Measurements from ENCODE around the gene HLA-C. TPM values are rescaled to one million over a fixed set of nuclear protein-coding genes. Genes with fewer than 3 reads are reported as not detected.

HLA-C gene
- total RNA-seq, 4 donors from 2014 or later = 200 to 1,614 (median 1,271) TPM

GRCh38 chr6:31299511-31299910 is 27.6 kb upstream of the HLA-C start:
- no peak overlapping the region for H3K27ac ChIP-seq
- in situ Hi-C loops (cut with MboI; ENCODE audit: low pct_ligation_motif_present in 1 of 4, low pct_unique_long_range_greater_than_20kb in 1 of 4, low sequenced_read_pairs in 3 of 4) = no loop called here

GRCh38 chr6:31294056-31294455 is 22.2 kb upstream of the HLA-C start:
- in situ Hi-C loops (cut with MboI; ENCODE audit: low pct_ligation_motif_present in 1 of 4, low pct_unique_long_range_greater_than_20kb in 1 of 4, low sequenced_read_pairs in 3 of 4) (no loop called here), intact Hi-C loops (cut with DNase I; ENCODE audit: low total_unique reads) (no loop called here)
- peaks cover 40% of the 10 kb centered on the region for H3K27me3 ChIP-seq
- no peaks in the 10 kb centered on the region for H3K9me3 ChIP-seq
- no peaks in the 10 kb centered on the region for H3K4me1 ChIP-seq
- no peak overlapping the region for H3K27ac ChIP-seq
- no peak for DNase-seq
- no peak for TF ChIP-seq POLR2A (IDR thresholded peaks at IDR 0.05)
- TF ChIP-seq POLR2AphosphoS5 (IDR thresholded peaks at IDR 0.05) = no peak
- TF ChIP-seq EP300 (IDR thresholded peaks at IDR 0.05; ENCODE audit: low read depth) = no peak
- TF ChIP-seq CTCF (IDR thresholded peaks at IDR 0.05) = no peak
- H3K36me3 ChIP-seq = no peaks in the 10 kb centered on the region
- H3K4me3 ChIP-seq = no peak overlapping the region
- 61 to 63% methylated on average over 3 of the region's 3 CpGs for WGBS, 2 donors (ENCODE audit: low coverage in 1 of 2)

More at GRCh38 chr6:31299511-31299910, 27.6 kb upstream of the HLA-C start:
- WGBS, 2 donors (ENCODE audit: low coverage in 1 of 2) = 21 to 34% methylated on average over 2 of the region's 2 CpGs
- Histone ChIP-seq H3K36me3 (no peaks in the 10 kb centered on the region), H3K9me3 (no peaks in the 10 kb centered on the region), H3K4me1 (no peaks in the 10 kb centered on the region), H3K4me3 (no peak overlapping the region), H3K27me3 (peaks cover 20% of the 10 kb centered on the region)
- DNase-seq = no peak
- intact Hi-C loops (cut with DNase I; ENCODE audit: low total_unique reads) = no loop called here
- TF ChIP-seq POLR2A (IDR thresholded peaks at IDR 0.05) (no peak), POLR2AphosphoS5 (IDR thresholded peaks at IDR 0.05) (no peak), EP300 (IDR thresholded peaks at IDR 0.05; ENCODE audit: low read depth) (no peak), CTCF (IDR thresholded peaks at IDR 0.05) (no peak)

GRCh38 chr6:31293343-31293742 is 21.5 kb upstream of the HLA-C start:
- in situ Hi-C loops (cut with MboI; ENCODE audit: low pct_ligation_motif_present in 1 of 4, low pct_unique_long_range_greater_than_20kb in 1 of 4, low sequenced_read_pairs in 3 of 4) = no loop called here
- peaks cover 40% of the 10 kb centered on the region for H3K27me3 ChIP-seq
- WGBS, 2 donors (ENCODE audit: low coverage in 1 of 2) = 26 to 48% methylated on average over 5 of the region's 5 CpGs
- H3K36me3 ChIP-seq = no peaks in the 10 kb centered on the region
- H3K4me3 ChIP-seq = no peak overlapping the region
- DNase-seq = no peak
- H3K9me3 ChIP-seq = no peaks in the 10 kb centered on the region
- H3K27ac ChIP-seq = no peak overlapping the region
- intact Hi-C loops (cut with DNase I; ENCODE audit: low total_unique reads) = no loop called here
- no peaks in the 10 kb centered on the region for H3K4me1 ChIP-seq
- no peak for TF ChIP-seq POLR2A (IDR thresholded peaks at IDR 0.05)
- no peak for TF ChIP-seq CTCF (IDR thresholded peaks at IDR 0.05)
- TF ChIP-seq POLR2AphosphoS5 (IDR thresholded peaks at IDR 0.05) = no peak
- no peak for TF ChIP-seq EP300 (IDR thresholded peaks at IDR 0.05; ENCODE audit: low read depth)

GRCh38 chr6:31289788-31290187 is 17.9 kb upstream of the HLA-C start:
- no peaks in the 10 kb centered on the region for H3K9me3 ChIP-seq
- in situ Hi-C loops (cut with MboI; ENCODE audit: low pct_ligation_motif_present in 1 of 4, low pct_unique_long_range_greater_than_20kb in 1 of 4, low sequenced_read_pairs in 3 of 4) = no loop called here
- no peaks in the 10 kb centered on the region for H3K4me1 ChIP-seq
- TF ChIP-seq CTCF (IDR thresholded peaks at IDR 0.05) (no peak), EP300 (IDR thresholded peaks at IDR 0.05; ENCODE audit: low read depth) (no peak), POLR2AphosphoS5 (IDR thresholded peaks at IDR 0.05) (no peak), POLR2A (IDR thresholded peaks at IDR 0.05) (no peak)
- no peaks in the 10 kb centered on the region for H3K36me3 ChIP-seq
- intact Hi-C loops (cut with DNase I; ENCODE audit: low total_unique reads) = no loop called here
- peaks cover 26% of the 10 kb centered on the region for H3K27me3 ChIP-seq
- no peak for DNase-seq
- H3K4me3 ChIP-seq = no peak overlapping the region
- no peak overlapping the region for H3K27ac ChIP-seq
